ENCODE data around the gene TMC7. TPM values are rescaled to one million over a fixed set of nuclear protein-coding genes. Genes with fewer than 3 reads are reported as not detected.

The TMC7 gene
- total and polyA plus RNA-seq, 2 donors from 2014 or later, result 0.30 to 1.2 TPM

DNA sequence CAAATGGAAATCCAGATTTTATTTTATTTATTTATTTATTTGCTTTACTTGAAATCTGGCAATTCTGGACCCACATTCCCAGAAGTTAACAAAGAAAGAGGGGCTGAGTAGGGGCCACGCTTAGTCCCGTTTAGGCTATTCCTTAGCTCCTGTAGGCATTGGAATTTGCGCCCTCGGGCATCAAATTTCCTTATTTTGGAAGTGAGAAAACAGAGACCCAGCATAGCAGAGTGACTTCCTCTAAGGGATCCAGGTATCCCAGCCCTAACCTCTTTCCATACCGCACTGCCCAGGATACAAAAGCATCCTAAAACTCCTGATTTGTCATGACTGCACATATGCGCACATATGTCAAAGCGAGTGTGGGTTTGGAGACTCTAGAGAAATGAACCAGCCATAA is 38.5 kb upstream of the TMC7 start:
- TF ChIP-seq, protein P1, sequence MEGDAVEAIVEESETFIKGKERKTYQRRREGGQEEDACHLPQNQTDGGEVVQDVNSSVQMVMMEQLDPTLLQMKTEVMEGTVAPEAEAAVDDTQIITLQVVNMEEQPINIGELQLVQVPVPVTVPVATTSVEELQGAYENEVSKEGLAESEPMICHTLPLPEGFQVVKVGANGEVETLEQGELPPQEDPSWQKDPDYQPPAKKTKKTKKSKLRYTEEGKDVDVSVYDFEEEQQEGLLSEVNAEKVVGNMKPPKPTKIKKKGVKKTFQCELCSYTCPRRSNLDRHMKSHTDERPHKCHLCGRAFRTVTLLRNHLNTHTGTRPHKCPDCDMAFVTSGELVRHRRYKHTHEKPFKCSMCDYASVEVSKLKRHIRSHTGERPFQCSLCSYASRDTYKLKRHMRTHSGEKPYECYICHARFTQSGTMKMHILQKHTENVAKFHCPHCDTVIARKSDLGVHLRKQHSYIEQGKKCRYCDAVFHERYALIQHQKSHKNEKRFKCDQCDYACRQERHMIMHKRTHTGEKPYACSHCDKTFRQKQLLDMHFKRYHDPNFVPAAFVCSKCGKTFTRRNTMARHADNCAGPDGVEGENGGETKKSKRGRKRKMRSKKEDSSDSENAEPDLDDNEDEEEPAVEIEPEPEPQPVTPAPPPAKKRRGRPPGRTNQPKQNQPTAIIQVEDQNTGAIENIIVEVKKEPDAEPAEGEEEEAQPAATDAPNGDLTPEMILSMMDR (IDR thresholded peaks at IDR 0.05; ENCODE audit: borderline replicate concordance, extremely low read depth, insufficient read depth), result no peak
- Histone ChIP-seq H3K4me3 (ENCODE audit: low read length in 3 of 3) (no peak overlapping the region), H3K4me1 (ENCODE audit: control insufficient read depth in 2 of 3, insufficient read depth in 2 of 3, low read depth in 1 of 3, low read length in 3 of 3) (no peaks in the 10 kb centered on the region), H3K27me3 (ENCODE audit: control insufficient read depth, insufficient read depth, low read length) (no peaks in the 10 kb centered on the region), H3K27ac (ENCODE audit: low read depth in 2 of 2, low read length in 2 of 2) (no peak overlapping the region), H3K36me3 (ENCODE audit: control insufficient read depth in 2 of 3, insufficient read depth in 3 of 3, low read length in 3 of 3) (no peaks in the 10 kb centered on the region), H3K9ac (ENCODE audit: low read length in 3 of 3) (no peak overlapping the region), H3K9me3 (ENCODE audit: control insufficient read depth in 2 of 3, insufficient read depth in 1 of 3, low read length in 3 of 3) (no peaks in the 10 kb centered on the region)
- FAIRE-seq (no peak), DNase-seq (no peak)
- intact Hi-C loops (cut with DNase I), result no loop called here

DNA sequence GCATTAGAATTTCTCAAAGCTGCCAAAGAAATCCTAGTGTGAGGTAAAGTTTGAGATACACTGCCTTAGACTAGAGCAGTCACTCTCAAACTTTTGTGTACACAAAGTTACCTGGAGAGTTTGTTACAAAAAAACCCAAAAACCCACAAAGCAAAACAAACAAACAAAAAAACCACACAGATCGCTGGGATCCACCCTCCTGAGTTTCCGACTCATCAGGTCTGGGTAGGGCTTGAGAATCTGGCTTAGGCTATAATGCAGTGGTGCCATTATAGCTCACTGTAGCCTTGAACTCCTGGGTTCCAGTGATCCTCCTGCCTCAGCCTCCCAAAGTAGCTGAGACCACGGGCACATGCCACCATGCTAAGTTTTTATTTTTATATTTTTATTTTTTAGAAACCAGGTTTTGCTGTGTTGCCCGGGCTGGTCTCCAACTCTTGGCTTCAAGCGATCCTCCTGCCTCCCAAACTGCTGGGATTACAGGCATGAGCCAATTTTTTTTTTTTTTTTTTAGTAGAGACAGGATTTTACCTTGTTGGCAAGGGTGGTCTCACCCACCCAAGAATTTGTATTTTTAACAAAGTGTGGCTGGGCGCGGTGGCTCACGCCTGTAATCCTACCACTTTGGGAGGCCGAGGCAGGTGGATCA is 35.2 kb upstream of the TMC7 start:
- intact Hi-C loops (cut with DNase I), result no loop called here
- no peaks in the 10 kb centered on the region for H3K9me3 ChIP-seq (ENCODE audit: control insufficient read depth in 2 of 3, insufficient read depth in 1 of 3, low read length in 3 of 3)
- H3K4me3 ChIP-seq (ENCODE audit: low read length in 3 of 3), result no peak overlapping the region
- no peaks in the 10 kb centered on the region for H3K27me3 ChIP-seq (ENCODE audit: control insufficient read depth, insufficient read depth, low read length)
- H3K4me1 ChIP-seq (ENCODE audit: control insufficient read depth in 2 of 3, insufficient read depth in 2 of 3, low read depth in 1 of 3, low read length in 3 of 3), result no peaks in the 10 kb centered on the region
- no peak overlapping the region for H3K27ac ChIP-seq (ENCODE audit: low read depth in 2 of 2, low read length in 2 of 2)
- FAIRE-seq (no peak), DNase-seq (peak in 1 of 5 donors; percentile 18)
- TF ChIP-seq, protein P1 (IDR thresholded peaks at IDR 0.05; ENCODE audit: borderline replicate concordance, extremely low read depth, insufficient read depth), result no peak
- no peak overlapping the region for H3K9ac ChIP-seq (ENCODE audit: low read length in 3 of 3)
- H3K36me3 ChIP-seq (ENCODE audit: control insufficient read depth in 2 of 3, insufficient read depth in 3 of 3, low read length in 3 of 3), result no peaks in the 10 kb centered on the region

DNA sequence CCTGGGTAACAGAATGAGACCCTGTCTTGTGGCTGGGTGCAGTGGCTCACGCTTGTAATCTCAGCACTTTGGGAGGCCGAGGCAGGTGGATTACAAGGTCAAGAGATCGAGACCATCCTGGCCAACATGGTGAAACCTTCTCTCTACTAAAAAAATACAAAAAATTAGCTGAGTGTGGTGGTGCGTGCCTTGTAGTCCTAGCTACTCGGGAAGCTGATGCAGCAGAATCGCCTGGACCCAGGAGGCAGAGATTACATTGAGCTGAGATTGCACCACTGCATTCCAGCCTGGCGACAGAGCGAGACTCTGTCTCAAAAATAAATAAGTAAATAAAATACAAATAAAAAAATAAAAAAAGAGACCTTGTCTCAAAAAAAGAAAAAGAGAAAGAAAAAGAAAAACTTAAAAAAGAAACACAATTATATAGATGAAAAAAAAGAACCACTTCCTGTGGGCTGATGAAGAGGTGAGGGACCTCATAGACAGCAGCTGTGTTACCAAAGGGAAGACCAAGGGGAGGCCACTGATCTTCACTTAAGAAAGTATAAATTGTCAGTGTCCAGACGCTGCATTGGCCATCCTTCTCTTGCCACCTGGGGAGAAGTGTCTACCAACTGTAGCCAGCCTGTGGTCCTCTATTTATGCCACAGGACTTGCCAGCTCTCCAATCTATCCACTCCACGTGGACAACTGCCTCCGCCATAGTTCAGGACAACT is 33.1 kb upstream of the TMC7 start:
- Histone ChIP-seq H3K27ac (ENCODE audit: low read depth in 2 of 2, low read length in 2 of 2) (no peak overlapping the region), H3K4me1 (ENCODE audit: control insufficient read depth in 2 of 3, insufficient read depth in 2 of 3, low read depth in 1 of 3, low read length in 3 of 3) (no peaks in the 10 kb centered on the region), H3K36me3 (ENCODE audit: control insufficient read depth in 2 of 3, insufficient read depth in 3 of 3, low read length in 3 of 3) (no peaks in the 10 kb centered on the region), H3K9me3 (ENCODE audit: control insufficient read depth in 2 of 3, insufficient read depth in 1 of 3, low read length in 3 of 3) (no peaks in the 10 kb centered on the region), H3K4me3 (ENCODE audit: low read length in 3 of 3) (no peak overlapping the region), H3K9ac (ENCODE audit: low read length in 3 of 3) (no peak overlapping the region), H3K27me3 (ENCODE audit: control insufficient read depth, insufficient read depth, low read length) (no peaks in the 10 kb centered on the region)
- DNase-seq (peak in 1 of 5 donors; percentile 16), FAIRE-seq (no peak)
- intact Hi-C loops (cut with DNase I), result no loop called here
- TF ChIP-seq, protein P1 (IDR thresholded peaks at IDR 0.05; ENCODE audit: borderline replicate concordance, extremely low read depth, insufficient read depth), result no peak
